Articular chondrocyte of knee joint (primary cell): Measurements from ENCODE around the gene SLC20A1. TPM values are rescaled to one million over a fixed set of nuclear protein-coding genes. Genes with fewer than 3 reads are reported as not detected.

Experiments used
- total RNA-seq: library from RNA; depleted of rRNA; stranded (reverse); fragments of >200 nt; gene quantifications from 2 replicates; pipeline ENCODE4 v1.2.3, GENCODE V29; 2012

The SLC20A1 gene, protein sequence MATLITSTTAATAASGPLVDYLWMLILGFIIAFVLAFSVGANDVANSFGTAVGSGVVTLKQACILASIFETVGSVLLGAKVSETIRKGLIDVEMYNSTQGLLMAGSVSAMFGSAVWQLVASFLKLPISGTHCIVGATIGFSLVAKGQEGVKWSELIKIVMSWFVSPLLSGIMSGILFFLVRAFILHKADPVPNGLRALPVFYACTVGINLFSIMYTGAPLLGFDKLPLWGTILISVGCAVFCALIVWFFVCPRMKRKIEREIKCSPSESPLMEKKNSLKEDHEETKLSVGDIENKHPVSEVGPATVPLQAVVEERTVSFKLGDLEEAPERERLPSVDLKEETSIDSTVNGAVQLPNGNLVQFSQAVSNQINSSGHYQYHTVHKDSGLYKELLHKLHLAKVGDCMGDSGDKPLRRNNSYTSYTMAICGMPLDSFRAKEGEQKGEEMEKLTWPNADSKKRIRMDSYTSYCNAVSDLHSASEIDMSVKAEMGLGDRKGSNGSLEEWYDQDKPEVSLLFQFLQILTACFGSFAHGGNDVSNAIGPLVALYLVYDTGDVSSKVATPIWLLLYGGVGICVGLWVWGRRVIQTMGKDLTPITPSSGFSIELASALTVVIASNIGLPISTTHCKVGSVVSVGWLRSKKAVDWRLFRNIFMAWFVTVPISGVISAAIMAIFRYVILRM
- 51.7 and 61.2 TPM in 2 replicates for total RNA-seq

GRCh38 chr2:112645310-112646101 lies at the start of gene SLC20A1:
TSS of gene SLC20A1 (plus strand) at chr2:112645939. CDS start at chr2:112646829, 890 bp downstream.

Other genes with a start within 250 kb of the SLC20A1 start
- gene RGPD8, start 212.3 kb upstream of the SLC20A1 start, total RNA-seq: 22.5 and 43.3 TPM in 2 replicates
- 63.0 and 71.1 TPM in 2 replicates for gene TTL, start 163.8 kb upstream of the SLC20A1 start, total RNA-seq
- 13.9 and 14.8 TPM in 2 replicates for gene POLR1B, start 103.5 kb upstream of the SLC20A1 start, total RNA-seq
- 10.3 and 11.2 TPM in 2 replicates for gene CHCHD5, start 61.3 kb upstream of the SLC20A1 start, total RNA-seq
- gene NT5DC4, start 75.1 kb downstream of the SLC20A1 start, total RNA-seq: not detected in 2 replicates
- 7.1 and 13.5 TPM in 2 replicates for gene CKAP2L, start 118.7 kb downstream of the SLC20A1 start, total RNA-seq
- not detected in 2 replicates for gene IL1A, start 138.6 kb downstream of the SLC20A1 start, total RNA-seq
- gene IL1B, start 190.8 kb downstream of the SLC20A1 start, total RNA-seq: 0.11 TPM in 1 of 2 replicates, not detected in the other